T-helper 1 cell treated with Interleukin-12 subunit alpha and Interleukin-12 subunit beta and Interleukin-4 antibody, amounts not matched to agents 30 μg/mL and 1 μg/mL, for 36 hours (primary cell): ENCODE measurements around the gene SLC12A3.

Source experiments
- H3K27ac Mint-ChIP-seq: one replicate; pipeline ENCODE4 v1.8.0; 2021; ENCODE audit warnings: mild to moderate bottlenecking, mixed read lengths
- H3K27me3 Mint-ChIP-seq: one replicate; pipeline ENCODE4 v1.8.0; 2021; ENCODE audit warnings: low read depth, mixed read lengths
- H3K36me3 Mint-ChIP-seq: one replicate; pipeline ENCODE4 v1.8.0; 2021; ENCODE audit warnings: low read depth, mixed read lengths
- H3K4me1 Mint-ChIP-seq: one replicate; pipeline ENCODE4 v1.8.0; 2021; ENCODE audit warnings: low read depth, mixed read lengths
- H3K4me3 Mint-ChIP-seq: one replicate; pipeline ENCODE4 v1.8.0; 2021; ENCODE audit warnings: mild to moderate bottlenecking, moderate library complexity, mixed read lengths
- H3K9me3 Mint-ChIP-seq: one replicate; pipeline ENCODE4 v1.8.0; 2021; ENCODE audit warnings: mixed read lengths

SLC12A3 gene

DNA sequence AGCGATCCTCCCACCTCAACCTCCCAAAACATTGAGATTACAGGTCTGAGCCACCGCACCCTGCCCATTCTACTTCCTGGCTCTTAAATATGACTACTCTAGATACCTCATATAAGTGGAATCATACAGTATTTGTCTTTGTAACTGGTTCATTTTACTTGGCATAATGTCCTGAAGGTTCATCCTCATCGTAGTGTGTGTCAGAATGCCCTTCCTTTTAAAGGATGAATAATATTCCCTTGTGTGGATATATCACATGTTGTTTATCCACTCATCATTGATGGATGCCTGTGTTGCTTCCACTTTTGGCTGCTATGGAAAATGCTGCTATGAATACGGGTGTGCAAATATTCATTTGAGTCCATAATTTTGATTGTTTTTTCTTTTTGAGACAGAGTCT lies 91.1 kb downstream of the SLC12A3 start:
- H3K9me3 Mint-ChIP-seq, result no peaks in the 10 kb centered on the region
- peaks cover 5% of the 10 kb centered on the region for H3K4me1 Mint-ChIP-seq
- H3K4me3 Mint-ChIP-seq, result no peak overlapping the region
- no peak overlapping the region for H3K27ac Mint-ChIP-seq
- H3K36me3 Mint-ChIP-seq, result no peaks in the 10 kb centered on the region
- peaks cover 7% of the 10 kb centered on the region for H3K27me3 Mint-ChIP-seq

DNA sequence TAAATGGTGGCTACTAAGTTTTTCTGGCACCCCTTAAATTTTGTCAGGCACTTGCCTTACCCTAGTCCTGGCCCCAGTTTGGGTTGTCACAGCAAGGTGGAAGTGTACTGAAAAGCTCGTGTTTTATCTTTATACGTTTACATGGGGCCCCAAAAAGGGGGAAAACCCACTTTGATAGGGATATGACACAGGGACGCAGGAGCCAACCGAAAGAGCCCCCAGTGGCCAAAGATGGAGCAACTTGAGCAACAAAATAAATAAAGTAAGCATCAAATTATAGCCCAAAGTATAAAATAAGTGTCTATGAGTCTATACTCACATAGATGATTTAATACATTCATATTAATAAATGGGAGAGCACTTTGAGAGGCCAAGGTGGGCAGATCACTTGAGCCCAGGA lies 91.7 kb downstream of the SLC12A3 start:
- Mint-ChIP-seq H3K36me3 (no peaks in the 10 kb centered on the region), H3K27ac (no peak overlapping the region), H3K4me3 (no peak overlapping the region), H3K4me1 (no peaks in the 10 kb centered on the region), H3K27me3 (peaks cover 7% of the 10 kb centered on the region), H3K9me3 (no peaks in the 10 kb centered on the region)

DNA sequence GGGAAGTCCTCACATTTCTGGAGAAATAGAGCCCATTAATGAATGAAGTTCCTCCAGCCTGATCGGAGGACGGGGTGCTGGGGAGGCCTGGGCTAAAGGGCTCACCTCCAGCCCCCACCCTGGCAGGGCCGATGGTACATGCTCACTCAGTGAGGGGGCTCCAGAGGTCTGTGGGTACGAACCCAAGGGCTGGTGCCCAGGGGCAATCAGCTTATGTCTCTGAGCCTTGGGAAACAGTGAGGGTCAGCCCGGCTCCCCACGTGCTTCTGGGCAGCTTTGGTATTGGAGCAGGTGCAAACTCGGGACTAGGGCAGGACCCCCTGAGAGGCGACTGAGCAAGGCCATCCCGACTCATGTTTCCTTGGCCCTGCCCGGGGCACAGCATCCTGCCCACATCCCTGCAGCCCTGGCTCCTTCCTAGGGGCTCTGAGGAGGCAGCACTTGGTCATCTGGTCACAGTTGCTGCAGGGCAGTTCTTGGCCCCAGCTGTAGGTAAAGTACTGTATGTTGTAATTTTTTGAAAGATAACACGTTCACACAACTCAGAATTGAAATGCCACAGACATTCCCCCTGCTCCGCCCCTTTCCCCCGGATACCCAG lies 95.8 kb downstream of the SLC12A3 start:
- Mint-ChIP-seq H3K9me3 (no peaks in the 10 kb centered on the region), H3K27ac (no peak overlapping the region)

DNA sequence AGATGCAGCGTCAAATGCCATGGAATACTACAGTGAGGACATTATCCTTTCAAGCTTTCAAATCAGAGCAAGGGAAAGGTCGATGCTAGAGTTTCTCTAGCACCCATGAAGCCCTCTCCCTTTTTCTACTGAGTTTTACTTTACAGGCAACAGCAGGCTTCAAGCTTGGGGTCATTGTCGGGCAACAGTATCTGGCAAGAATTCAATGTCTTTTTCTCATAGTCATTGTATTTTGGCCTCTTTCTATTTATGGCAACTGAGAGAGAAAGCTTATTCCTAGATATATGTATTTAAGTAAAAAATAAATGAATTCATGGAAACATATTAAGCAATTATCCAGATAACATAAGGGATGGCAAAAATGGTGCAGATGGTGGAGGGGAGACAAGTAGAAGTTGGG lies 96.4 kb downstream of the SLC12A3 start:
- H3K27me3 Mint-ChIP-seq, result peaks cover 7% of the 10 kb centered on the region
- H3K36me3 Mint-ChIP-seq, result no peaks in the 10 kb centered on the region
- H3K9me3 Mint-ChIP-seq, result no peaks in the 10 kb centered on the region
- no peak overlapping the region for H3K4me3 Mint-ChIP-seq
- peaks cover 18% of the 10 kb centered on the region for H3K4me1 Mint-ChIP-seq
- H3K27ac Mint-ChIP-seq, result no peak overlapping the region

More for the DNA sequence above, 95.8 kb downstream of the SLC12A3 start:
- H3K36me3 Mint-ChIP-seq, result no peaks in the 10 kb centered on the region
- no peak overlapping the region for H3K4me3 Mint-ChIP-seq
- H3K4me1 Mint-ChIP-seq, result peaks cover 13% of the 10 kb centered on the region
- peaks cover 7% of the 10 kb centered on the region for H3K27me3 Mint-ChIP-seq

DNA sequence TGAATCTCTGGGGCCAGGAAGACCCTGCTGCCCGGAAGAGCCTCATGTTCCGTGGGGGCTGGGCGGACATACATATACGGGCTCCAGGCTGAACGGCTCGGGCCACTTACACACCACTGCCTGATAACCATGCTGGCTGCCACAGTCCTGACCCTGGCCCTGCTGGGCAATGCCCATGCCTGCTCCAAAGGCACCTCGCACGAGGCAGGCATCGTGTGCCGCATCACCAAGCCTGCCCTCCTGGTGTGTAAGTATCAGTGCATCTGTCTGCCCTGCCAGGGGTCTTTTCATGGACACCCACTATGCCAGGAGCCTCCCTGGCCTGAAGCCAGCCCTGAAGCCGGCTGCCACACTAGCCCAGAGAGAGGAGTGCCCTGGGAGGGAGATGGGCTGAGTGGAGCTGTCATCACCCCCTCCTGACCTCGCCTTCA lies 96.9 kb downstream of the SLC12A3 start, which contains the start of gene CETP:
Gene CETP (plus strand): TSS at position 100 of the 431 bp plus-strand sequence. CDS start 30 bp downstream, at position 130.
- H3K9me3 Mint-ChIP-seq, result no peaks in the 10 kb centered on the region
- no peaks in the 10 kb centered on the region for H3K36me3 Mint-ChIP-seq
- H3K27me3 Mint-ChIP-seq, result peaks cover 7% of the 10 kb centered on the region
- no peak within 1 kb of the TSS for H3K4me3 Mint-ChIP-seq
- H3K27ac Mint-ChIP-seq, result no peak within 1 kb of the TSS
- H3K4me1 Mint-ChIP-seq, result peaks cover 18% of the 10 kb centered on the region

DNA sequence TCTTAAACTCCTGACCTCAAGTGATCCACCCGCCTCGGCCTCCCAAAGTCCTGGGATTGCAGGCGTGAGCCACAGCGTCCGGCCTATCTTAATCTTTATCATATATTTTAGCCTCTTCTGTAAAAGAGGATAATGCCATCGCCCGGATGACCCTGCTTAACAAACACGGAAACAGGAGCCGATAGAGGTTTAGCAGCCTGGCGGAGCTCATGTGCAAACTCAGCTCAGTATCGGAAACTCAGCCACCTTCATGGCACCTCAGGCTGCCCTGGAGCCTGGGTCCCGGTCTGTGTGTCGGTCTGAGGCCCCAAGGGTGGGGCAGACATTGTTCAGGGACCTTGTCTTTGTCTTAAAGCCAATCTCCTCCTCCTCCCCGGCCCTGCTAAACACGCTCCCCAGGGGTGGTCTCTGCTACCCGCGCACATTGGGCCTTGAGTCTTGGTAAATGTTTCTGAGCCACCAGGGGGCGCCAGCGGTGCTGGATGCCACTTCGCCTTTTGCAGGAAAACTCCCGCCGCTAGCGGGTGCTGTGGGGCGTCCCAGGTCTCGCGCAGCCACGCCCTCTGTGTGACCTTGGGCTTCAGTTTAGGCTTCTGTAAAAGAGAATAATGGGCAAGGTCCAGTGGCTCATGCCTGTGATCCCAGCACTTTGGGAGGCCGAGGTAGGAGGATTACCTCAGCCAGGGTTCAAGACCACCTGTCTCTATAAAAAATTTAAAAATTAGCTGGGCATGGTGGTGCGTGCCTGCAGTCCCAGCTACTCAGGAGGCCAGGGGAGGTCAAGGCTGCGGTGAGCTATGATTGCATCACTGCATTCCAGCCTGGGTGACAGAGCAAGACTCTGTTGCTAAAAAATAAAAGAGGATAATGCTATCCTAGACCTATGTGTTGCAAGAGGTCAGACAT lies 99.5 kb downstream of the SLC12A3 start:
- no peaks in the 10 kb centered on the region for H3K36me3 Mint-ChIP-seq
- H3K9me3 Mint-ChIP-seq, result no peaks in the 10 kb centered on the region
- H3K4me1 Mint-ChIP-seq, result peaks cover 18% of the 10 kb centered on the region
- H3K27me3 Mint-ChIP-seq, result peaks cover 2% of the 10 kb centered on the region
- no peak overlapping the region for H3K4me3 Mint-ChIP-seq
- H3K27ac Mint-ChIP-seq, result peak overlapping the region; percentile 3
